Keratinocyte (primary cell): ENCODE data around the gene P2RX3. TPM values are rescaled to one million over a fixed set of nuclear protein-coding genes. Genes with fewer than 3 reads are reported as not detected.

Source experiments
- DNase-seq: peaks from one replicate; pipeline ENCODE4 v3.0.0-alpha.2; 2011; ENCODE audit warnings: low read depth, missing footprints, low spot score
- FAIRE-seq: peaks from 2 replicates; lab custom pipeline; 2011; peaks lifted over from hg19 to GRCh38; lab: Jason Lieb, UNC
- H2AFZ ChIP-seq: 2 replicates; pipeline ENCODE4 v1.6.0; 2012; ENCODE audit warnings: low read length, control low read depth, inconsistent platforms; ENCODE audit not compliant: control insufficient read depth
- H3K27ac ChIP-seq: 2 replicates; pipeline ENCODE4 v1.5.1; 2011; ENCODE audit warnings: low read length; ENCODE audit not compliant: control insufficient read depth, insufficient read depth
- H3K27me3 ChIP-seq: 3 replicates; pipeline ENCODE4 v1.6.0; 2011; ENCODE audit warnings: low read length; ENCODE audit not compliant: control insufficient read depth, insufficient read depth; ENCODE audit errors: extremely low read depth
- H3K36me3 ChIP-seq, 2 experiments: 2 replicates in 1 of 2; 3 replicates in 1 of 2; pipeline ENCODE4 v1.5.1; 2011; ENCODE audit warnings: low read length in 2 of 2, mild to moderate bottlenecking in 1 of 2; ENCODE audit not compliant: control insufficient read depth in 2 of 2, insufficient read depth in 2 of 2; ENCODE audit errors: extremely low read depth in 1 of 2
- H3K4me1 ChIP-seq: 3 replicates; pipeline ENCODE4 v1.5.1; 2011; ENCODE audit warnings: low read length; ENCODE audit not compliant: control insufficient read depth, insufficient read depth; ENCODE audit errors: extremely low read depth
- H3K4me2 ChIP-seq: 3 replicates; pipeline ENCODE4 v1.6.0; 2011; ENCODE audit warnings: low read depth, low read length; ENCODE audit not compliant: control insufficient read depth, insufficient read depth; ENCODE audit errors: extremely low read depth
- H3K4me3 ChIP-seq, 3 experiments: fragments of 200-600 bp in 1 of 3; sonication (generic) in 1 of 3; 2 replicates in 2 of 3; 3 replicates in 1 of 3; pipeline ENCODE4 v1.5.1; 2011 to 2016; ENCODE audit warnings: low read length in 3 of 3, mild to moderate bottlenecking in 3 of 3, control low read depth in 2 of 3, inconsistent platforms in 1 of 3, low read depth in 1 of 3, mixed read lengths in 1 of 3, mixed run types in 1 of 3, moderate library complexity in 1 of 3; ENCODE audit not compliant: control insufficient read depth in 2 of 3, insufficient read depth in 2 of 3; ENCODE audit errors: extremely low read depth in 1 of 3
- H3K79me2 ChIP-seq: 2 replicates; pipeline ENCODE4 v1.6.0; 2012; ENCODE audit warnings: low read length; ENCODE audit not compliant: control insufficient read depth, insufficient read depth
- H3K9ac ChIP-seq: 3 replicates; pipeline ENCODE4 v1.6.0; 2011; ENCODE audit warnings: low read length; ENCODE audit not compliant: control insufficient read depth, insufficient read depth; ENCODE audit errors: extremely low read depth
- H3K9me1 ChIP-seq: 3 replicates; pipeline ENCODE4 v1.6.0; 2011; ENCODE audit warnings: low read length; ENCODE audit not compliant: control insufficient read depth, insufficient read depth; ENCODE audit errors: extremely low read depth
- H3K9me3 ChIP-seq: 2 replicates; pipeline ENCODE4 v1.5.1; 2012; ENCODE audit warnings: low read depth, low read length; ENCODE audit not compliant: control insufficient read depth
- H4K20me1 ChIP-seq: 3 replicates; pipeline ENCODE4 v1.6.0; 2011; ENCODE audit warnings: low read length; ENCODE audit not compliant: control insufficient read depth, insufficient read depth; ENCODE audit errors: extremely low read depth
- EZH2 ChIP-seq: IDR thresholded peaks from one replicate; pipeline ENCODE4 v1.6.1; 2012; ENCODE audit warnings: inconsistent platforms, mild to moderate bottlenecking, low read length, moderate library complexity
- dilution Hi-C: fragments of 300-500 bp; cut with MboI; formaldehyde crosslinking; loops from one replicate; pipeline ENCODE4 v1.7.0; 2020; ENCODE audit warnings: low sequenced_read_pairs; ENCODE audit not compliant: extremely low pct_ligation_motif_present
- polyA plus RNA-seq, 5 experiments: library from polyadenylated mRNA; depleted of rRNA in 3 of 5; stranded (reverse) in 3 of 5; stranded (forward) in 1 of 5; unstranded in 1 of 5; fragments of >200 nt; gene quantifications; 1 replicate in 1 of 5; 2 replicates in 3 of 5; 3 replicates in 1 of 5; pipeline versions ENCODE4 v1.2.1 to v1.2.3, GENCODE V29; 2011 to 2012; ENCODE audit warnings: missing spikeins in 2 of 5, low read depth in 1 of 5, low replicate concordance in 1 of 5
- TF ChIP-seq, protein P1 (sequence below), 3 experiments: IDR thresholded peaks in 1 of 3; conservative IDR thresholded peaks in 1 of 3; optimal IDR thresholded peaks in 1 of 3; 2 replicates in 2 of 3; 3 replicates in 1 of 3; pipeline versions ENCODE3 to v1.5.1; 2011; ENCODE audit warnings: low read length in 3 of 3, mild to moderate bottlenecking in 3 of 3, moderate library complexity in 2 of 3, control low read depth in 1 of 3, inconsistent platforms in 1 of 3; ENCODE audit not compliant: insufficient read depth in 2 of 3; ENCODE audit errors: extremely low read depth in 1 of 3

Gene P2RX3
- polyA plus RNA-seq, 1 donor (not counting 4 experiments of a cell fraction or from before 2014, with no cell fraction given) = not detected

DNA sequence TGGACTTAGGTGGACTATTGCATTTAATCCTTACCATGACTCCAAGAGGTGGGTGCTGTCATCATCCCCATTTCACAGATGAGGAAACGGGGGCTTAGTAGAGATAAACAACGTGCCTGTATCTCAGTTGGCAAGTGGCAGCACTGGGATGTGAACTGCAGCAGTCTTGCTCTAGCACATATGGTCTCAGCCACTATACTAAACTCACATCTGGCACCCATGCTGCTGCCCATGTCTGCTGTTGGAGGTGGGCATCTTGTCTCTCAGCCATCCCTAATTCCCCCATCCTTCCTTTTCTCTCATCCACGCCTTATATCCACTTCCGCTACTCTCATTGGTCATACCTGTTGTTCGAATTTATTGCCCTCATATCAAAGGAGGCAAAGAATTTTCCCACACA lies 39.0 kb downstream of the P2RX3 start:
- no peaks in the 10 kb centered on the region for H3K9me1 ChIP-seq
- no peak overlapping the region for H3K27ac ChIP-seq
- no peaks in the 10 kb centered on the region for H3K4me1 ChIP-seq
- no peak overlapping the region for H2AFZ ChIP-seq
- H3K36me3 ChIP-seq = no peaks in the 10 kb centered on the region
- H3K4me2 ChIP-seq = no peak overlapping the region
- H3K79me2 ChIP-seq = no peaks in the 10 kb centered on the region
- DNase-seq = no peak
- no peaks in the 10 kb centered on the region for H3K27me3 ChIP-seq
- H3K9me3 ChIP-seq = no peaks in the 10 kb centered on the region
- H3K9ac ChIP-seq = no peak overlapping the region
- H4K20me1 ChIP-seq = no peaks in the 10 kb centered on the region
- H3K4me3 ChIP-seq = no peak overlapping the region
- TF ChIP-seq, protein P1, sequence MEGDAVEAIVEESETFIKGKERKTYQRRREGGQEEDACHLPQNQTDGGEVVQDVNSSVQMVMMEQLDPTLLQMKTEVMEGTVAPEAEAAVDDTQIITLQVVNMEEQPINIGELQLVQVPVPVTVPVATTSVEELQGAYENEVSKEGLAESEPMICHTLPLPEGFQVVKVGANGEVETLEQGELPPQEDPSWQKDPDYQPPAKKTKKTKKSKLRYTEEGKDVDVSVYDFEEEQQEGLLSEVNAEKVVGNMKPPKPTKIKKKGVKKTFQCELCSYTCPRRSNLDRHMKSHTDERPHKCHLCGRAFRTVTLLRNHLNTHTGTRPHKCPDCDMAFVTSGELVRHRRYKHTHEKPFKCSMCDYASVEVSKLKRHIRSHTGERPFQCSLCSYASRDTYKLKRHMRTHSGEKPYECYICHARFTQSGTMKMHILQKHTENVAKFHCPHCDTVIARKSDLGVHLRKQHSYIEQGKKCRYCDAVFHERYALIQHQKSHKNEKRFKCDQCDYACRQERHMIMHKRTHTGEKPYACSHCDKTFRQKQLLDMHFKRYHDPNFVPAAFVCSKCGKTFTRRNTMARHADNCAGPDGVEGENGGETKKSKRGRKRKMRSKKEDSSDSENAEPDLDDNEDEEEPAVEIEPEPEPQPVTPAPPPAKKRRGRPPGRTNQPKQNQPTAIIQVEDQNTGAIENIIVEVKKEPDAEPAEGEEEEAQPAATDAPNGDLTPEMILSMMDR (optimal IDR thresholded peaks at IDR 0.05 in 1 of 3, IDR thresholded peaks at IDR 0.05 in 1 of 3, conservative IDR thresholded peaks at IDR 0.05 in 1 of 3; ENCODE audit: extremely low read depth in 1 of 3, insufficient read depth in 2 of 3, low read length in 3 of 3) = no peak
- TF ChIP-seq EZH2 = no peak
- FAIRE-seq = no peak
- dilution Hi-C loops = no loop called here

DNA sequence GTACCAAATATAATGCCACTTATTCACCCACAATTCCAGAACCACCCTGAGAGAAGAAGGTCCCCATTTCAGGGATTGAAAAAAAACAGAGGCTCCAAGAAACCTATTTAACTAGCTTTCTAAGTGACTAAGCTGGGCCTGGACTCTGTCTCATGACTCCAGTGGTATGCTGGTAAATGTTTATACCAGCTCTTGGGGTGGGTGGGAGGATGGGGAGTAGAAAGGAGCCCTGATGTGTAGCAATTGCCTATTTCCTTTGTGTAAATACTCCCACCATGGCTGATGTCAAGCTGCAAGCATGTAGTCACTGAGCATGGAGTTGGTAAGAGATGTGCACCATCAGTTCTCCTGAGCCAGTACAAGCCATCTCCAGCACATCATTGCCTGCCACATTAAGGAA lies 40.0 kb downstream of the P2RX3 start:
- dilution Hi-C loops = no loop called here
- H3K4me3 ChIP-seq = no peak overlapping the region
- H4K20me1 ChIP-seq = no peaks in the 10 kb centered on the region
- no peaks in the 10 kb centered on the region for H3K9me1 ChIP-seq
- H3K4me1 ChIP-seq = no peaks in the 10 kb centered on the region
- no peaks in the 10 kb centered on the region for H3K36me3 ChIP-seq
- no peak overlapping the region for H3K27ac ChIP-seq
- no peak for FAIRE-seq
- no peak overlapping the region for H3K9ac ChIP-seq
- H2AFZ ChIP-seq = no peak overlapping the region
- H3K4me2 ChIP-seq = no peak overlapping the region
- no peak for DNase-seq
- no peaks in the 10 kb centered on the region for H3K9me3 ChIP-seq
- no peaks in the 10 kb centered on the region for H3K79me2 ChIP-seq
- H3K27me3 ChIP-seq = no peaks in the 10 kb centered on the region
- TF ChIP-seq, protein P1 (optimal IDR thresholded peaks at IDR 0.05 in 1 of 3, IDR thresholded peaks at IDR 0.05 in 1 of 3, conservative IDR thresholded peaks at IDR 0.05 in 1 of 3; ENCODE audit: extremely low read depth in 1 of 3, insufficient read depth in 2 of 3, low read length in 3 of 3) = no peak
- no peak for TF ChIP-seq EZH2
